GM10266 (cell line): ENCODE measurements around the gene NFIX.

Source experiments
- DNase-seq: peaks from one replicate; pipeline ENCODE4 v3.0.0; 2012; ENCODE audit errors: extremely low spot score
- TF ChIP-seq, protein P1 (sequence below): IDR thresholded peaks from 2 replicates; pipeline ENCODE4 v1.5.1; 2012; ENCODE audit warnings: mild to moderate bottlenecking, low read depth; ENCODE audit not compliant: control insufficient read depth, insufficient read depth; ENCODE audit errors: missing control alignments

The NFIX gene

DNA sequence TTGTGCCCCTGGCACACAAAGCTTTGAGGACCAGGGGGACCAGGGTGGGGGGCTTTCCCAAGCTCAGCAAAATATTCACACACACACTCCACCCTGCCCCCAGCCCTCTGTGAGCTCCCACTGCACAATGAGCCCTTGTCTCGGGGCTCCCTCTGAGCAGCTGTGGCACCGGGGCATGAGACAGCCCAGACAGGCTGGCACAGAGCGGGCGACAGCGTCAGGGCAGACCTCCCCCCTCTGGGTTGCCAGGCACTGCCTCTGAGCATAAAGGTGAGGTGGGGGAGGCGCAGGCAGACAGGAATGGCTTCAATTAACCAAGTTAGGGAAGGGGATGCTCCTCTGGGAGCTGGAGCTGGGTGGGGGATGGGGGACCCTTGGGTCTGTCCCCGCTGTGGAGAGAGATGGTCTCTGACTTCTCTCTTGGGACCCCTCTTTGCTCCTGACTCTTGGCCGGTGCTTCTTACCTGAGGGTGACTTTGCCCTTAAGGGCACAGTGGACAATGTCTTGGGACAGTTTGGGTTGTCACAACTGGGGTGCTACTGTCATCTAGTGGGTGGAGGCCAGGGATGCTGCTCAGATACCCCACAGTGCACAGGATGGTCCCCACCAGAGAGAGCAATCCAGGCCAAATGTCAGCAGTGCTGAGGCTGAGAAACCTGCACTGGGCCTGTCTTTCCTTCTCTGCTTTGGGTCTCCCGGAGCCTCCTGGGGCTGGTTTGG lies 77.1 kb downstream of the NFIX start:
- no peak for DNase-seq
- TF ChIP-seq, protein P1, sequence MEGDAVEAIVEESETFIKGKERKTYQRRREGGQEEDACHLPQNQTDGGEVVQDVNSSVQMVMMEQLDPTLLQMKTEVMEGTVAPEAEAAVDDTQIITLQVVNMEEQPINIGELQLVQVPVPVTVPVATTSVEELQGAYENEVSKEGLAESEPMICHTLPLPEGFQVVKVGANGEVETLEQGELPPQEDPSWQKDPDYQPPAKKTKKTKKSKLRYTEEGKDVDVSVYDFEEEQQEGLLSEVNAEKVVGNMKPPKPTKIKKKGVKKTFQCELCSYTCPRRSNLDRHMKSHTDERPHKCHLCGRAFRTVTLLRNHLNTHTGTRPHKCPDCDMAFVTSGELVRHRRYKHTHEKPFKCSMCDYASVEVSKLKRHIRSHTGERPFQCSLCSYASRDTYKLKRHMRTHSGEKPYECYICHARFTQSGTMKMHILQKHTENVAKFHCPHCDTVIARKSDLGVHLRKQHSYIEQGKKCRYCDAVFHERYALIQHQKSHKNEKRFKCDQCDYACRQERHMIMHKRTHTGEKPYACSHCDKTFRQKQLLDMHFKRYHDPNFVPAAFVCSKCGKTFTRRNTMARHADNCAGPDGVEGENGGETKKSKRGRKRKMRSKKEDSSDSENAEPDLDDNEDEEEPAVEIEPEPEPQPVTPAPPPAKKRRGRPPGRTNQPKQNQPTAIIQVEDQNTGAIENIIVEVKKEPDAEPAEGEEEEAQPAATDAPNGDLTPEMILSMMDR = no peak

DNA sequence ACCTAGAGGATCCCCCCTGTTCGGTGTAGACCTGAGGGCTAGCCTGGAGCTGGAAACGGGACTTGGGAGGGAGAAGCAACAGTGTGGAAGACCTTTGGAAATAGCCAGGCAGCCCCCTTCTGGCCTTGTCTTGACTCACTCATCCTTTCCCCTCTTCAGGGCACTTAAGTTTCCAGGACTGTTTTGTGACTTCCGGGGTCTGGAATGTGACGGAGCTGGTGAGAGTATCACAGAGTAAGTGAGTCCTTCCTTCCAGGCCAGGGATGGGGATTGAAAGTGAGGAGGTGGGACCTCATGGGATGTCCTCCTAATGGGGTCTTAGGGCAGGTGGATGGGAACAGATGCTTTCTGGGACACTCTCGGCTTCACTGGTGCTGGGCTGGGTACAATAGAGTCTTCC lies 78.0 kb downstream of the NFIX start:
- TF ChIP-seq, protein P1 = no peak
- DNase-seq = no peak

DNA sequence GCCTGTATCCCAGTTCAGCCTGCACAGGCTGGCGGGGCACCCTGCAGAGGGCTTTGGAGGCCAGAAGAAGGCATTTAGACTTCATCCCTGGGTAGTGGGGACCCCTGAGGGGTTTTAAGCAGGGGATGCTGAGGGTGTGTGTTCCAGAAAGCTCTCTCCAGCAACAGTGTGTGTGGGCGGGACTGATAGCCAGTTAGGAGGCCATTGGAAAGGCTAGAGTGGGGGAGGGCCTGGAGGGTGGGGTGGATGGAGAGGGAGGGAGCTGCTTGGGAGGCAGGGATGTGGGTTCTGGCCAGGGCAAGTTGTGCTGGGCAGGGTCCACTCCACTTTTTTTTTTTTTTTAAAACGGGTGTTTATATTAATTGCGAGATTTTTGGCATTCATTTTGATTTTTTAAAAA lies 79.1 kb downstream of the NFIX start:
- no peak for DNase-seq
- TF ChIP-seq, protein P1 = no peak

DNA sequence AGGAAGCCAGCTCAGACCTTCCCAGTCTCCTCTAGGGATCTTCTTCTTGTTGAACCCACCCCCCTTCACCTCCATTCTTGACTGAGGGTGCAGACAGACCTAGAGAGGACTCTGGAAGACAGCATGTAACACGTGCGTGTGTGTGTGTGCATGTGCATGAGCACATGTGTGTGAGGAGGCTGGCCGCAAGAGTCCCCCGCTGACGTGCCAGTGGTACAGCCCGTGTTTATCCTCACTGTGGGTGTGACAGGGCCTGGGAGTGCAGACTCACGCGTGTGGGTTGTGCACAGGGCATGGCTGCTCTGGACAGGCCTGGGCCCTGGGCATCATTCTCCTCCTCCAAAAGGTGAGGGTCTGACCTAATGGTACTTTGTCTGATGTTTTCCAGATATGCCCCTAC lies 81.0 kb downstream of the NFIX start:
- no peak for DNase-seq
- TF ChIP-seq, protein P1 = no peak

DNA sequence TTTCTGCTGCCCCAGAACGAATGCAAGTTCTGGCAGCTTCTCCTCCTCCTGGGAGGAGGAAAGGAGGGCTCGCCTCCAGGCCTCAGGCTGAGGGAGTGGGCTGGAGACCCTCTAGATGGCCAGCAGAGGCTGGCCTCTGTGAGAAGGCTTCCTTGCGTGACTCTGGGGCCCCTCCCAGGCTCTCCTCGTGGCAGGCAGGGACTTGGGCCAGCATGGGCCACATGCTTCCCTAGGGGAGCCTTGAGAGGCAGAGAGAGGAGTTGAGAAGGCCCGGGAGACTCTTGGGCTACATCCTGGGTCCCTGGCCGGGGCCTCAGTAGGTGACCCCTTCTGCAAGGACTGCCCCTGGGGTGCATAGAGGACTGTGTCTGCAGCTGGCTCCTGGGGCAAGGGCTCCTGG lies 81.5 kb downstream of the NFIX start:
- TF ChIP-seq, protein P1 = no peak

DNA sequence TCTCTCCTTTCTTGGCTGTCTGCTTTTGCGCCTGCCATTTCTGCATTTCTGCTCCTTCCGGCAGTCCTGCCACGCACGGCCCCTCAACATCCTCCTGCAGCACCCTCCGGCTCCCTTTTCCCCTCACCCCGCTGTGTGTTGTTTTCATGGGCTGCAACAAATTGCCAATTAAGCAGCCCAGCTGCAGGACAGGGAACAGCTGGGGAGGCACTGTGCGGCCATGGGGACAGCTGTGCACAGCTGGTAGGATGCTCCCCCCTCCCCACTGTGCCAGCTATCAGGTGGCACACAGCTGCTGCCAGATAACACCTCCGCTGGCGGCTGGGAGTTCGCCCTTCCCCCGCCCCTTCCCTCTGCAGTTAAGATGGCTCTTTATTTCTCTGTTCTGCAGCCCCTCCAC lies 82.0 kb downstream of the NFIX start:
- no peak for DNase-seq
- TF ChIP-seq, protein P1 = no peak

More for the DNA sequence above, 81.5 kb downstream of the NFIX start:
- no peak for DNase-seq

DNA sequence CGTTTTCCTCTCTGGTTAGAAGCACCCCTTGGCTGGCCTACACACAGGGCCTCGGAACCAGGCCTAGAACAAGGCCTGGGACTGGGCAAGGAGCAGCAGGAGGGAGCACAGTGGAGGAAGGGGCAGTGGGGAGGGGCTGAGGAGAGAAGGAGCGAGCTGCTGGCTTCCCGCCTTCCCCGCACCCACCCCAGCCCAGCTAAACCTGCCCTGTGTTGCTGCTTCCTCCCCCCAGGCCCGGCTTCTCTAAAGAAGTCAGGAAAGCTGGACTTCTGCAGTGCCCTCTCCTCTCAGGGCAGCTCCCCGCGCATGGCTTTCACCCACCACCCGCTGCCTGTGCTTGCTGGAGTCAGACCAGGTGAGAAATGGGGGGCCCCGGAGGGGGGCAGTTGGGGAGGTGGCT lies 83.1 kb downstream of the NFIX start:
- TF ChIP-seq, protein P1 = no peak

More for the DNA sequence above, 83.1 kb downstream of the NFIX start:
- DNase-seq = no peak
